HTR-8/SVneo (cell line): Measurements from ENCODE around the gene ASGR1.
"Not testable (repeated sequence)": the region's sequence is repeated elsewhere in the genome, so short reads cannot be mapped to it uniquely, and the experiment has no call there.

Experiments used
- DNase-seq: peaks from one replicate; pipeline ENCODE4 v3.0.0; 2011; ENCODE audit warnings: low spot score, mixed read lengths; ENCODE audit not compliant: insufficient read length
- FAIRE-seq: peaks from 2 replicates; lab custom pipeline; 2011; peaks lifted over from hg19 to GRCh38; lab: Jason Lieb, UNC

The ASGR1 gene

DNA sequence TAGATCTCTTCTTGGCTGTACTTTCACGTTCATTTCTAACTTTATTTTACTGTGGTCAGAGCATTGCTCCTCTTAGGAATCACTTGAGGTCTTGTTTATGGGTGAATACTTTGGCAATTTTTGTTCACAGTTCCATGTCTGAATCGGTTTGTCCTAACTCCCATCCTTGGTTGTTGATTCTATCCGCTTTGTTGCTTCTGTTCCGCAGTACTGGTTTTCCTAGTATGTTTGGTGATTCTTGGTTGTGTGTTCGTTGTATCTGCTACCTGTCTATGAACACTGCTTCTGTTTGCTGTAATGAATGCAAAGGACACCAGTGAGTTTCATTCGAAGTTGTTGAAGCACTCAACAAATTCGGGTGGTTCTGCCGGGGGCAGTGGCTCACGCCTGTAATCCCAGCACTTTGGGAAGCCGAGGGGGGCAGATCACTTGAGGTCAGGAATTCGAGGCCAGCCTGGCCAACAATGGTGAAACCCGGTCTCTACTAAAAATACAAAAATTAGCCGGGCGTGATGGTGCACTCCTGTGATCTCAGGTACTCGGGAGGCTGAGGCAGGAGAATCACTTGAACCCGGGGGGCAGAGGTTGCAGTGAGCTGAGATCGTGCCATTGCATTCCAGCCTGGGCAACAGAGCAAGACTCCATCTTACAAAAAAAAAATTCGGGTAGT lies 6.5 kb downstream of the ASGR1 start:
- not testable (repeated sequence) for FAIRE-seq, DNase-seq

- FAIRE-seq, DNase-seq: not testable (repeated sequence)
Measured at GRCh38 chr17:7169565-7169908, 9.6 kb downstream of the ASGR1 start.

DNA sequence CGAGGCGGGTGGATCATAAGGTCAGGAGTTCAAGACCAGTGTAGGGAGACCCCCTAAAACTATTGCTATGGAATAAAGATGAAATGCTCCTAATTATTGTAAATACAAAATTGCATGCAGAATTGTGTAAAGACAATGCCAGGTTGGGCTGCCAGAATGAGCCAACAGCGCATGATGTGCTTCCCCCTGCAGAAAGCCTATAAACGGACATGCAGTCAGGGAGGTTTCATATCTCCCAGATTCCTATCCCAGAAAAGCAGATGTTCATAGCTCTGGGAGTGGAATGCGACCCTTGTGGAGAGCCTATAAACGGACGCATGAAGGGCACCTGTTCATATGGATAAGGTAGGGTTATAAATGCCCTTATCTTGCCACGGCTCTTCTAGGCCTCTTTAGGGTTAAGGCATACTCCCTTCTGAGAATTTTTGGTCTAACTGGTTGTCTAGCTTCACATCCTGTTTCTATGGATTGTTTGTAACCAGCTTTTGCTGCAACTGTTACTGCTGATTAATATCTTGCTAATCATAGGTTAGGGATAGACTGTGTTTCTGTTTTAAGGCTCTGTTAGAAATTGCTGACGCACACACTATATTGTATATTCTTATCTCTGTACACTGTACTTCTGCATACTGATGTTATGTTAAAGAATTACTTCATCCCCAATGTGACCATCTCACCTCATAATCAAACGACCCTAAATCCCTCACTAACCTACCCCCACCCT lies 10.2 kb downstream of the ASGR1 start:
- not testable (repeated sequence) for DNase-seq, FAIRE-seq

DNA sequence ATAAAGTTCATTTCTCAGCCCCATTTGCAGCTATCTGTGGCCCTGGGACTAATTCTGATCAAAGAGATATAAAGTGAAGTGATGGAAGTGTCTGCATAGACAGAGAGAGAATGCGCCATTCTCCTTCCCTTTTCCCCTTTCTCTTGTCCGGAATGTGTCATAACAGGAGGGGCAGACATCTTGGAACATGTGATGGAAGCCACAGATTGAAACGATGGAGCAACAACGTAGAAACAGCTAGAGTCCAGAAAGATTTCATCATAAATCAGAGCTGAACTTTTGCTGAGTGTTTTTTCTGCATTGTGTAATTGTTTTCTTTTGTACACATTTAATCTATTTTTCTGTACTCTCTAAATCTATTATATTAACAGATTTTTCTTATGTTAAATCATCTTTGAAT lies 11.3 kb downstream of the ASGR1 start:
- no peak for FAIRE-seq
- no peak for DNase-seq

- DNase-seq (no peak), FAIRE-seq (no peak)
Measured at GRCh38 chr17:7166873-7167272, 12.3 kb downstream of the ASGR1 start.

DNA sequence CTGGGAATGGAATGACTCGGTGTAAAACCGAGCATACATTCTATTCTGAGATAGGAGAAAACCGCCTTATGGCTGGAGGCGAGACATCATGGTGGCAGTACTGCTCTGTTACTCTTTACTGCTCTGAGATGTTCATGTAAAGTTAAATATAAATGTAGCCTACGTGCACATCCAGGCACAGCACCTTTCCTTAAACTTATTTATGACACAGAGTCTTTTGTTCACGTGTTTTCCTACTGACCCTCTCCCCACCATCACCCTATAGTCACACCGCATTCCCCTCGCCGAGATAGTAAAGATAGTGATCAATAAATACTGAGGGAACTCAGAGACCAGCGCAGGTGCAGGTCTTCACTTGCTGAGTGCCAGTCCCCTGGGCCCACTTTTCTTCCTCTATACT lies 19.6 kb downstream of the ASGR1 start:
- not testable (repeated sequence) for DNase-seq, FAIRE-seq

DNA sequence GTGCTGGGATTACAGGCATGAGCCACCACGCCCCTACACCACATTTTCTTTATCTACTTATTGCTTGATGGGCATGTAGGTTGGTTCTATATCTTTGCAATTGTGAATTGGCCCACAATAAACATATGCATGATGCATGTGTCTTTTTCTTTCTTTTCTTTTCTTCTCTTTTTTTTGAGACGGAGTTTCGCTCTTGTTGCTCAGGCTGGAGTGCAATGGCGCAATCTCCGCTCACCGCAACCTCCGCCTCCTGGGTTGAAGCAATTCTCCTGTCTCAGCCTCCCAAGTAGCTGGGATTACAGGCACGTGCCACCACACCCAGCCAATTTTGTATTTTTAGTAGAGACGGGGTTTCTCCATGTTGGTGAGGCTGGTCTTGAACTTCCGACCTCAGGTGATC lies 20.7 kb downstream of the ASGR1 start:
- not testable (repeated sequence) for FAIRE-seq, DNase-seq

GRCh38 chr17:7156342-7156940 lies 22.7 kb downstream of the ASGR1 start:
- FAIRE-seq = no peak

GRCh38 chr17:7147772-7148171 lies 31.4 kb downstream of the ASGR1 start:
- FAIRE-seq = no peak
- no peak for DNase-seq

More at GRCh38 chr17:7156342-7156940, 22.7 kb downstream of the ASGR1 start:
- no peak for DNase-seq

GRCh38 chr17:7146115-7146514 lies 33.1 kb downstream of the ASGR1 start:
- DNase-seq = no peak
- no peak for FAIRE-seq

- no peak for FAIRE-seq
Measured at GRCh38 chr17:7144213-7144612, 35.0 kb downstream of the ASGR1 start.

GRCh38 chr17:7141824-7142223 lies 37.3 kb downstream of the ASGR1 start:
- FAIRE-seq = no peak

More at GRCh38 chr17:7144213-7144612, 35.0 kb downstream of the ASGR1 start:
- no peak for DNase-seq

DNA sequence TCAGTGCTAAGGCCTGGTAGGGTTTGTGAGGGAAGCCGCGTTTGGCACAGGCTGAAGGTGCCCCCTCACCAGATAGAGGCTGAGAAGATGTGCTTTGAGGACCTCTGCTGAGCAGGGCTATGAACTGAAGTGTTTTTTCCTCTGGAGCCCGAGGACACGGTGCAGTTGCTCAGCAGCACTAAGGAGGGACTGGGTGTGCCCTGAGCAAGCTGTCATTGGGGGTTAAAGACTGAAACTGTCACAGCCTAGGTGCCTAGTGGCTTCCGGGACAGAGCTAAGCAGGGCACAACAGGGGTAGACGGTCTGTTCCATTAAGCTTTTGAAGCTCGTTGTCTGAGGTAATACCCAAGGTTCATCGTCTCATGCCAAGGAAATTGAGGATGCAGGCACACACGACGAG lies 39.8 kb downstream of the ASGR1 start:
- peak; percentile 4 for FAIRE-seq

More at GRCh38 chr17:7141824-7142223, 37.3 kb downstream of the ASGR1 start:
- no peak for DNase-seq

GRCh38 chr17:7138800-7139381 lies 40.3 kb downstream of the ASGR1 start:
- DNase-seq = no peak
- no peak for FAIRE-seq

More for the DNA sequence above, 39.8 kb downstream of the ASGR1 start:
- no peak for DNase-seq

DNA sequence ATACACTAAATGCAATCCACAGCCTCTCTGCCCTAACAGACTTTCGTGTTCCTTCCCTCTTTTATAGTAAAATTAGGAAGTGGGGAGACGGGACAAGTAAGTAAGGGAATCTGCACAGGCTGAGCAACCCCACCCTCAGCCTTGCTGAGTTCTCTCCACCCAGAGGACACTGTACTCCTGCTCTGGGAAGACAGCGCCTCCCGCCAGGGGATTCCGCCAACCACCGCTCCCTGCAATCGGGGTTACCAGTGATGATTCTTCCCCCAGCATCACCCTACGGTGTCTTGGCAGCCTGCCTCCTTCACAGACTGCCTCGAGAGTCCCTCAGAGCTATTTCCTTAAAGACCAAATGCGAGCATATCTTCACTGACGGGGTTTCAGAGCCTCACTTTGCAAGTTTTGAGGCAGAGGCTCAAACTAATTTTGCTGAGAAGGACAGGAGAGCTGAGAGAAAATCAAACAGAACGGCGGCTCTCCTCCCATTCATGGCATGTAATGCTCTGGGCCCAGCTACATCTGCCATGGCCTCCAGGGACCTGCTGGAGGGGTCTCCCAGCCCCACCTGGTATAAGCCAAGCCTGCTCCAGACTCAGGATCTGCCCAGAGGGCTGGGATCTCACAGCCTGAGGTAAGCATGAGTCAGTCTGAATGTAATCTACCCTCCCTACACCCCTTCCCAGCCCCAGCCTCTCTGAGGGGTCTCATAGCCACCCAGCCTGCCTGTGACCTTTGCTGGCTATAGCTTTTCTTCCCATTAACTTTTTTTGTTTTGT lies 41.8 kb downstream of the ASGR1 start:
- FAIRE-seq (no peak), DNase-seq (no peak)

DNA sequence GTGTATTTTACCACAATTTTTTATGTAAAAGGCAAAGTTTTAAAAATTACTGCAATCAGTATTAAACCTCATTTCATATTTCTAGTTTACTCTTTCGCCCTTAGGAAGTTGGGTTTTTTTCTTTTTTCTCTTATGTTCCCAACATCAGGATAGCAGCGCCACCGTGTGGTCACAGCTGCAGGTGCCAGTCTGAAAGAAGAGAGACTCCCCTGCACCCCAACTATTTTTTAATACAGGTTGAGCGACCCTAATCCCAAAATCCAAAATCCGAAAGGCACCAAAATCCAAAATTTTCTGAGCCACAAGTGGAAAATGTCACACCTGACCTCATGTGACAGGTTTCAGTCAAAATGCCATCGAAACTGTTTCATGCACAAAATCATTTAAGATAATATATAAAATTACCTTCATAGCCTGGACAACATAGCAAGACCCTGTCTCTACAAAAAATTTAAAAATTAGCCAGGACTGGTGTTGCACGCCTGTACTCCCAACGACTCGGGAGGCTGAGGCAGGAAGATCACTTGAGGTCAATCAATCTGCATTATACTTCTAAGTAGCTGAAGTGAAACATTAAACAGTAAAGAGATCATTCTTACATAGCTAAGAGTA lies 42.8 kb downstream of the ASGR1 start:
- no peak for FAIRE-seq
- DNase-seq = peak; percentile 69

- peak; percentile 13 for FAIRE-seq
- no peak for DNase-seq
Measured at GRCh38 chr17:7133916-7134315, 45.3 kb downstream of the ASGR1 start.

GRCh38 chr17:7133424-7133823 lies 45.7 kb downstream of the ASGR1 start:
- DNase-seq = no peak

DNA sequence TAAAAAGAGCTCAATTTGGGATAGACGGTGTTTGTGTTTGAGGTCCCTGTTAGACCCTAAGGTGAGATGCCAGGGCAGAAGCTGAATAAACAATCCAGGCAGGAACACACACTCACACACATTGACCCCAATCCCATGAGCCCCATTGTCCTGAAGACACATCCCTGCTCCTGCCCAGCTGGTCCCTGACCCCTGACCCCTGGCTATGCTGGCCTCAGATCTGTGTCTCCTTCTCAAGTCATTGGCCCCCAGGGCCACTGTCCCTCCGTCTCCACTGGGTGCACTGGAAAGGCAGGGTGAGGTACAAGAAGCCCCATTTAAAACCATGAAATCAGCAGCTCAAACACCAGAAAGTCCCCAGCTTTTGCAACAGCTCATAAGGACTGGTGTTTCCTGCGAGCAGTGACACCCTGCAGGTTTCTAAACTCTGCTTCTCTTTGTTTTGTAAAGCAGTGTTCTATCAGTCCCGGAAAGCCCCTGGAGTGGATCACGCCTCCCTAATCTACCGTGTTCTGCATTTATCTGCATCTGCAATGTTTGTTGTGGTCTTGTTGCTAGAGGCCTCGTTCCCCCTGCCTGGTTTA lies 46.6 kb downstream of the ASGR1 start:
- DNase-seq = no peak
- no peak for FAIRE-seq

More at GRCh38 chr17:7133424-7133823, 45.7 kb downstream of the ASGR1 start:
- FAIRE-seq = no peak
